HS-27A (cell line): Measurements from ENCODE around the gene C1QBP.
"Not testable (repeated sequence)": the region's sequence is repeated elsewhere in the genome, so short reads cannot be mapped to it uniquely, and the experiment has no call there.

Experiments
- DNase-seq: peaks from one replicate; pipeline ENCODE4 v3.0.0-alpha.2; 2012; ENCODE audit warnings: low read depth, missing footprints

The C1QBP gene

GRCh38 chr17:5438716-5439445 is at the start of gene C1QBP:
Gene C1QBP (minus strand): TSS chr17:5439155. CDS start chr17:5439073, 82 bp downstream.
- peak; percentile 40 for DNase-seq

GRCh38 chr17:5488752-5489151 is 49.8 kb upstream of the C1QBP start:
- no peak for DNase-seq

- DNase-seq, result peak; percentile 85
Measured at GRCh38 chr17:5486206-5487124, 47.5 kb upstream of the C1QBP start, which contains the start of gene MIS12. Gene MIS12 (plus strand): TSS chr17:5486566. CDS start chr17:5488863, 2,297 bp downstream.

- no peak for DNase-seq
Measured at GRCh38 chr17:5485270-5486205, 46.6 kb upstream of the C1QBP start, which contains the start of gene DERL2. Gene DERL2 (minus strand): TSS chr17:5486178. CDS start chr17:5486161, 17 bp downstream.

DNA sequence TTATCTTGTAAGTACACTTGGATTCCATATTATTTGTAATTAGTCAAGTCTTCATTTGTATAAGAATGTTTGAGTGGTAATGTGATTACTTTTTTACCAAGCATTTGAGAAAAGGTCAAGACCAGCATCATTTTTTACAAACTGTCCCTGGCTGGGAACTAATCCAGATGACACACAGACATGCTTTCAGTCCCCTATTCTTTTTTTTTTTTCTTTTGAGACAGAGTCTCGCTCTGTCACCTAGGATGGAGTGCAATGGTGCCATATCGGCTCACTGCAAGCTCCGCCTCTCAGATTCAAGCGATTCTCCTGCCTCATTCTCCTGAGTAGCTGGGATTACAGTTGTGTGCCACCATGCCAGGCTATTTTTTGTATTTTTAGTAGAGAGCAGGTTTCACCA is 42.5 kb upstream of the C1QBP start:
- DNase-seq, result no peak

DNA sequence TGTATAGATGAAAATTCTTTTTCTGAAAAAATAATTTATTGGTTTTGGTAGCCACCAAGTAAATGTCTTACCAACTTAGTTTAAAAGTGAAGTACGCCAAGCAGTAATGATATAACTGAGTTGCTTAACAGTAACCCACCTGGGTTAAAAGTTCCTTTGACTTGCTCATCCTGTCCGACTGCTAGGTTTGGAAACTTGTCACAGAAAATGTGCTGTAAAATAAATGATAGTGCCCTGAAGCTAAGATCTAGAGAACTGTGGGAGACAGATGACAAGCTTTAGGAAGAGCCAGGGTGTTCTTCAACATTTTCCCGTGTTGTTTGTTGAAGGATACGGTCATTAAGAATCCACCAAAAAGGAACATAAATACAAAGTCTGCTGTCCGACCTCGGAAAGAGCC is 42.0 kb upstream of the C1QBP start:
- DNase-seq, result no peak

DNA sequence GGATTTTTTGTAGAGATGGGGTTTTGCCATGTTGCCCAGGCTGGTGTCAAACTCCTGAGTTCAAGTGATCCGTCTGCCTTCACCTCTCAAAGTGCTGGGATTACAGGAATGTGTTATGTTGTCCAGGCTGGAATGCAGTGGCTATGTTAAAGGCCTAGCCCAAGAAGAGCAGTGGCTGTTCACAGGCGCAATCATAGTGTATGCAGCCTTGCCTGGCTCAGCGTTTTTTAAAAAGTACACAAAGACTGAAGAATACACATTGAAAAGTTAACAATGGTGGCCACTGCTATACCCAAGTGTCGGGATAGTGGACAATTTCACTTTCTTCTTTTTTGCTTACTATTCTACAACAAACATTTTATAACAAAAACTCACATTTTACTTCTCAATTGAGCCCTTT is 40.0 kb upstream of the C1QBP start:
- DNase-seq, result no peak

GRCh38 chr17:5473906-5474305 is 35.0 kb upstream of the C1QBP start:
- no peak for DNase-seq

GRCh38 chr17:5472511-5472910 is 33.6 kb upstream of the C1QBP start:
- no peak for DNase-seq

- DNase-seq, result no peak
Measured at GRCh38 chr17:5468075-5468473, 29.1 kb upstream of the C1QBP start.

- DNase-seq, result no peak
Measured at GRCh38 chr17:5467416-5467815, 28.5 kb upstream of the C1QBP start.

- no peak for DNase-seq
Measured at GRCh38 chr17:5466295-5466694, 27.3 kb upstream of the C1QBP start.

DNA sequence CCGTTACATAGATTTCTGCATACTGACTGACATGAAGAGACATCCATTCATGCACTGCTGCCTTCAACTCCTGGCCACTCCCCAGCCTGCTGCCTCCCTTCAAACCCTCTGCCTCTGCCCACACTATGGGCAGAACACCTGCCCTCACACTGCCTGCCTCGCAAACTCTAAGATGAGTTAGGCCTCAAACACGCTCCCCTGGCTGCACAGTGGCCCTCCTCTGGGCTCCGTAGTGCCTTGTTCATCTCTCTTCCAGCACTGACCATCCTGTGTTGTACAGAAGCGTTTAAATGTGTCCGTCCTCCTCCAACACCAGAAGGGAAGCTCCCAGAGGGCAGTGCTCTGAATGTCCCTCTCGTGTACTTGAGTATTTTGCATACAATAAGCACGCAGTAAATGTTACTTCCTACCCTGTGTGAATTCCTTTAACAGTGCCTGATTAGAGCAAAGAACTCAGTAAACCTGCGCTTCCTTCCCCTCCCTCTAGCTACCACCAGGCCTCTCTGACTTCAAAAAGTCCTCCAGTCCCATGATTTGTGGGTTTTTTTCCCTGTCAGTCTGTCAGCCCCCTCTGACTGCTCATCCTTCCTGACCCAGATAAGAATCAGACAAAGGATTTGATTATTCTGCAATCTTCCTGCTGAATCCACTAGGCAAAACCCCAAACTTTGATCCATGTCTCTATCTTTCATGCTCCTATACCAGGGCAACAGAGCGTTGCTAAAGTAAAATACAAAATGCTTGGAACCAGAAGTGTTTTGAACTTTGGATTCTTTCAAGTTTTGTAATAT is 26.0 kb upstream of the C1QBP start:
- DNase-seq, result no peak

DNA sequence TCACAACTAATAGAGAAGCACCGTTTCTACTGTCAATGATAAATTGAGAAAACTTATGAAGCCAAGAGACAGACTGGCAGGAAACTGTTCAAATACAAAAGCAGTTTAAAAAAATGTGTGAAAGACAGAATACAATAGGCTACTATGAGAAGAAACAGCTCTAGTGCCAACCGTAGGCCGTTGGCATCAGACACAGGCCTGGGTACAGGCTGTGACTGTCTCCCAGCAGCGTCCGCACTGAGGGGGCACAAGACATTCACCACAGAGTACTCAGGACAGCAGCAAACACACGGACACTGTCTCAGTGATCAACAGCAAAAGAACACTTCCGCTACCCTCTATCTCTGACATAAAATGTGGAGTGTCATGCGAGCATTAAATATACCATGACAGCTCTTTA is 7.8 kb upstream of the C1QBP start:
- DNase-seq, result no peak

- DNase-seq, result no peak
Measured at GRCh38 chr17:5444209-5444608, 5.3 kb upstream of the C1QBP start.

DNA sequence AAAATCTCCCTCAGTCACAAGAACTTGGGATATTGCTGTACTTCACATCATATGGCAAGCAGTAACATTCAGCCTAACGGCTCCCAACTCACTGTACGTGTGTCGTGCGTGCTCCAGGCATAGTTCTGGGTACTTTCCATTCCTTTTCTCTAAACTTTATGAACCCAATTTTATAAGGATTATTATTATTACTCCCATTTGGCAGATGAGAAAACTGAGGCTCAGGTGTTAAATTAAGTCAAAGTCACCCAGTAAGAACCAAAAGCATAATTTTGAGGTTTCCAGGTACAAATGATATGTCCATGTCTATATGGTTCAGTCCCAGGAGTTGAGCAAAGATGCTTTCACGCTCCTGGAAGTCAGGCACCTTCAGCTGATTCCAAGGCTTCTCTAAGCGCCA is 4.8 kb upstream of the C1QBP start:
- DNase-seq, result no peak

DNA sequence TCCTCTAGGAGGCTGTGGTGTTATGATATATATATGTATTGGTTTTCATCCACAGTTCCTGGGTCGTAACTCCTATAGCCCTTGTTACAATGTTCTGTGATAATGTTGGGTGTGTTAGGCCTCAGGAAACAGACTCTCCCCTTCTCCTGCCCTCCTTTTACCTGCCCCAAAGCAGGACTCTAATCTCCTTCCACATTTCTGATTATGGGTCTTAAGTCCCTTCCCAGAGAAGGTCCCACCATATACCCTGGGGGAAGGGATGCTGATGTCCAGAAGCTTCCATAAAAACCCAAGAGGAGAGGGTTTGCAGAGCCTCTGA is 450 bp upstream of the C1QBP start:
- DNase-seq, result no peak

DNA sequence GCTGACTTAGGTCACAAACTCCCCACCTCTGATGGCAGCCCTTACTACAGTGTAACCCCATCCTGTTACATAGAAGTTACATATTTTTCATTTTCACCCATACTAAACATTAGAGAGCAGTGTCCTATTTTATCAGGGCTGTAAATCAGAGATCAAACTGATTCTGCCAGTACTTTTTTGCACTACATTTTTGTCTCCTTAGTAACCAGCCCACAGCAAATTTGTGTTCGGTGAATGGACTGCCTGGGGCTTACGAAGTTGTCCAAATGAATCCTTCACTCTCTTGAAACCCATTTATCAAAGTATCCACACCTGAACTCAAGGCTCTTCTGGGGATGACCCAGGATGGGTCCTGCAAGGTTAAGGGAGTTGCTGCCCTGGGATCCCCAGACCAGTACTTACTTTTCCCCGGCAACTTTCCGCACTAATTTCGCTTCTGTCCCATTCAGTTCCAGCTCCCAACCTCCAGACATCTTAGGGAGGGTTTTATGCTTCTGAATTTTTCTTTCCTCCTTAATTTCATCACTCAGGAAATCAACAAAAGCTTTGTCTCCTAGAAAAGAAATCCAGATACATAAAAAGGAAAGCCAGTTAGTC is 1.1 kb downstream of the C1QBP start:
- no peak for DNase-seq

DNA sequence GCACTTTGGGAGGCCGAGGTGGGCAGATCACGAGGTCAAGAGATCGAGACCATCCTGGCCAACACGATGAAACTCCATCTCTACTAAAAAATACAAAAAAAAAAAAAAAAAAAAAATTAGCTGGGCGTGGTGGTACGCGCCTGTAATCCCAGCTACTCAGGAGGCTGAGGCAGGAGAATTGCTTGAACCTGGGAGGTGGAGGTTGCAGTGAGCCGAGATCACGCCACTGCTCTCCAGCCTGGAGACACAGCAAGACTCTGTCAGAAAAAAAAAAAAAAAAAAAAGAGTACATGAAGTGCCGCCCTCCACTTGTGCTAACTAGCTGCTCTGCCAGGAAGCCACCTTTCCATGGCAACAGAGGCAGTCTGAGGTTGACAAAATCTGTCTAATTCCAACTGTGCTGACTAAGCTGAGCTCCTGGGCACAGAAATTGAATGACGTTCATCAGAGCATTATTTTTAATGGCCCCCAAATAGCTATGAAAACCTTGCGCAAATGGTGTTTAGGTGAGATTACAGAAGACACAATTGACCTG is 3.1 kb downstream of the C1QBP start:
- not testable (repeated sequence) for DNase-seq

GRCh38 chr17:5434984-5435383 is 4.0 kb downstream of the C1QBP start:
- DNase-seq, result no peak
